Mononuclear cell (primary cell): ENCODE results near the gene CFAP46. TPM values are rescaled to one million over a fixed set of nuclear protein-coding genes. Genes with fewer than 3 reads are reported as not detected.
"Not testable (repeated sequence)": the region's sequence is repeated elsewhere in the genome, so short reads cannot be mapped to it uniquely, and the experiment has no call there.

Experiments used
- H3K27me3 ChIP-seq: 2 replicates; pipeline ENCODE4 v1.6.0; 2011; ENCODE audit warnings: low read length, control low read depth; ENCODE audit not compliant: insufficient read depth
- H3K4me1 ChIP-seq: 2 replicates; pipeline ENCODE4 v1.5.1; 2011; ENCODE audit warnings: mild to moderate bottlenecking, low read length, control low read depth; ENCODE audit not compliant: insufficient read depth
- H3K4me3 ChIP-seq: 2 replicates; pipeline ENCODE4 v1.5.1; 2011; ENCODE audit warnings: mild to moderate bottlenecking, low read length, moderate library complexity
- H3K9me3 ChIP-seq: 2 replicates; pipeline ENCODE4 v1.5.1; 2011; ENCODE audit warnings: low read depth, mild to moderate bottlenecking, control low read depth, low read length
- total RNA-seq: library from RNA; depleted of rRNA; stranded (reverse); fragments of >200 nt; gene quantifications from one replicate; pipeline ENCODE4 v1.2.3, GENCODE V29; 2012

The CFAP46 gene
- total RNA-seq, 1 donor: under 0.01 TPM

GRCh38 chr10:132902656-132903575 is 39.5 kb downstream of the CFAP46 start:
- H3K4me3 ChIP-seq, H3K4me1 ChIP-seq, H3K27me3 ChIP-seq, H3K9me3 ChIP-seq: not testable (repeated sequence)

GRCh38 chr10:132901351-132901750 is 41.0 kb downstream of the CFAP46 start:
- H3K4me1 ChIP-seq: no peaks in the 10 kb centered on the region
- no peak overlapping the region for H3K4me3 ChIP-seq
- no peaks in the 10 kb centered on the region for H3K27me3 ChIP-seq
- no peaks in the 10 kb centered on the region for H3K9me3 ChIP-seq

GRCh38 chr10:132900211-132900756 is 42.1 kb downstream of the CFAP46 start:
- H3K9me3 ChIP-seq: no peaks in the 10 kb centered on the region
- no peaks in the 10 kb centered on the region for H3K4me1 ChIP-seq
- H3K4me3 ChIP-seq: no peak overlapping the region
- no peaks in the 10 kb centered on the region for H3K27me3 ChIP-seq

- Histone ChIP-seq H3K27me3 (no peaks in the 10 kb centered on the region), H3K4me1 (no peaks in the 10 kb centered on the region), H3K9me3 (no peaks in the 10 kb centered on the region), H3K4me3 (no peak overlapping the region)
Measured at GRCh38 chr10:132899751-132900065, 42.7 kb downstream of the CFAP46 start.

- Histone ChIP-seq H3K27me3 (no peaks in the 10 kb centered on the region), H3K9me3 (no peaks in the 10 kb centered on the region), H3K4me1 (no peaks in the 10 kb centered on the region), H3K4me3 (no peak overlapping the region)
Measured at GRCh38 chr10:132899054-132899750, 43.2 kb downstream of the CFAP46 start.

GRCh38 chr10:132898391-132899053 is 43.8 kb downstream of the CFAP46 start:
- Histone ChIP-seq H3K4me3 (no peak overlapping the region), H3K9me3 (no peaks in the 10 kb centered on the region), H3K4me1 (no peaks in the 10 kb centered on the region), H3K27me3 (peaks cover under 1% of the 10 kb centered on the region)

GRCh38 chr10:132897516-132898381 is 44.6 kb downstream of the CFAP46 start:
- Histone ChIP-seq H3K27me3 (peaks cover 3% of the 10 kb centered on the region), H3K4me1 (no peaks in the 10 kb centered on the region)

GRCh38 chr10:132893786-132894185 is 48.6 kb downstream of the CFAP46 start:
- H3K9me3 ChIP-seq, H3K27me3 ChIP-seq, H3K4me1 ChIP-seq, H3K4me3 ChIP-seq: not testable (repeated sequence)

More at GRCh38 chr10:132897516-132898381, 44.6 kb downstream of the CFAP46 start:
- no peaks in the 10 kb centered on the region for H3K9me3 ChIP-seq
- H3K4me3 ChIP-seq: no peak overlapping the region

- peaks cover 3% of the 10 kb centered on the region for H3K27me3 ChIP-seq
- no peaks in the 10 kb centered on the region for H3K4me1 ChIP-seq
- H3K9me3 ChIP-seq: no peaks in the 10 kb centered on the region
- H3K4me3 ChIP-seq: no peak overlapping the region
Measured at GRCh38 chr10:132893090-132893489, 49.3 kb downstream of the CFAP46 start.

GRCh38 chr10:132892004-132892403 is 50.4 kb downstream of the CFAP46 start:
- H3K4me1 ChIP-seq: no peaks in the 10 kb centered on the region
- H3K4me3 ChIP-seq: no peak overlapping the region
- H3K9me3 ChIP-seq: no peaks in the 10 kb centered on the region
- peaks cover 3% of the 10 kb centered on the region for H3K27me3 ChIP-seq

- Histone ChIP-seq H3K4me3 (no peak overlapping the region), H3K9me3 (no peaks in the 10 kb centered on the region), H3K27me3 (peaks cover 3% of the 10 kb centered on the region), H3K4me1 (no peaks in the 10 kb centered on the region)
Measured at GRCh38 chr10:132891368-132891767, 51.0 kb downstream of the CFAP46 start.

GRCh38 chr10:132890301-132890700 is 52.1 kb downstream of the CFAP46 start:
- H3K4me3 ChIP-seq: no peak overlapping the region
- peaks cover 3% of the 10 kb centered on the region for H3K27me3 ChIP-seq
- H3K4me1 ChIP-seq: no peaks in the 10 kb centered on the region
- no peaks in the 10 kb centered on the region for H3K9me3 ChIP-seq

- H3K9me3 ChIP-seq: no peaks in the 10 kb centered on the region
- H3K27me3 ChIP-seq: peaks cover 3% of the 10 kb centered on the region
- H3K4me3 ChIP-seq: no peak overlapping the region
- H3K4me1 ChIP-seq: no peaks in the 10 kb centered on the region
Measured at GRCh38 chr10:132889556-132889955, 52.8 kb downstream of the CFAP46 start.

- no peaks in the 10 kb centered on the region for H3K9me3 ChIP-seq
Measured at GRCh38 chr10:132888898-132889490, 53.4 kb downstream of the CFAP46 start.

More at GRCh38 chr10:132888898-132889490, 53.4 kb downstream of the CFAP46 start:
- Histone ChIP-seq H3K4me1 (no peaks in the 10 kb centered on the region), H3K27me3 (peaks cover 3% of the 10 kb centered on the region), H3K4me3 (no peak overlapping the region)
